Vagina (tissue), 2 donors: Measurements from ENCODE around the gene SNX13.

ENCODE experiments used
- CTCF ChIP-seq, 3 experiments: fragments of 450-650 bp in 2 of 3; fragments of 200-600 bp in 1 of 3; sonication (generic) in 1 of 3; IDR thresholded peaks; one replicate each; pipeline ENCODE4 v1.5.1; 2017 to 2019; ENCODE audit warnings: antibody characterized with exemption in 3 of 3, mild to moderate bottlenecking in 2 of 3, moderate library complexity in 2 of 3
- POLR2A ChIP-seq, 2 donors: fragments of 450-650 bp; IDR thresholded peaks; one replicate each; pipeline ENCODE4 v1.6.1; 2017; ENCODE audit warnings: antibody characterized with exemption in 2 of 2, mild to moderate bottlenecking in 2 of 2, moderate library complexity in 2 of 2

GRCh38 chr7:17849504-17849903 lies 90.8 kb downstream of the SNX13 start:
- TF ChIP-seq CTCF (IDR thresholded peaks at IDR 0.05) (no peak), POLR2A (IDR thresholded peaks at IDR 0.05) (no peak)
